Measurements from ENCODE around the gene MICOS13. TPM values are rescaled to one million over a fixed set of nuclear protein-coding genes. Genes with fewer than 3 reads are reported as not detected.

The MICOS13 gene
- total RNA-seq, 2 experiments from 2014 or later: 54.6 to 62.1 TPM

DNA sequence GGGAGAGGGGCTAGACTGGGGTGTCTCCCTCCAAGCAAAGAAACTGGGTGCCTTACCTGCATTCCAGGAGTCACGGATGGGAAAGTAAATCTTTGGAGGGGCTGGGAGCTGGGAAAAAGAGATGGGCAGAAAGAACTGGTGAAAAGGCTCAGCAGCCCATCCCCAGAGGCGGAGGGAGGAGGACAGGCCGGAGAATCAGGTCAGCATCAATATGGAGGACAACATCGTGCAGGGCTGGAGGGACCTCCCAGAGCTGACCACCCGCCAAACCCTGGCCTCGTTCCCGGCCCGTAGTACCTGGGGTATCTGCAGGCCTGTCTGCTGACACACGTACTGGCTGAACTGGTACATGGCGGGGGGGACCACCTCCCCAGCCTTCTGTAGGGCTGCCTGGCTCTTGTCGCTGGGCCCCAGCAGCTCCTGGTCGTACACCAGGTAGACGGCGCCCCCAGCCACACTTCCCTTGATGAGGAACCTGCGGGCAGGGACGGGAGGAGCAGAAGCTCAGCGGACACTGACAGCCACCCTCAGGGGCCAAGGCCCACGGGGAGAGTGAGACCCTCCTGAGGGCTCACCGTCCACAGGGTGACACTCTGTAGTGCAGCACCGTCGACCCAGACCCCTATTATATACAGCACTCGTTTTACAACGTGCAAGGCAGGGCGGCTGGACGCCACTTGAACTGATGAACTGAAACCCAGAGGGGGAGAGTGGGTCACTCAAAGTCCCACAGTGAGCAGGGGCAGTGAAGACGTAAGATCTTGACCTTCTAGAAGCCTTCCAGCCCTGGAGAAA is 830 bp downstream of the MICOS13 start:
- CTCF ChIA-PET: interaction anchor here (0.8 to 1.7 kb wide), 2 partner anchors 8 to 10 kb away, joined by 3 to 4 read pairs; partner anchors contain the start of gene RPL36
- POLR2A ChIA-PET: no interaction called here

DNA sequence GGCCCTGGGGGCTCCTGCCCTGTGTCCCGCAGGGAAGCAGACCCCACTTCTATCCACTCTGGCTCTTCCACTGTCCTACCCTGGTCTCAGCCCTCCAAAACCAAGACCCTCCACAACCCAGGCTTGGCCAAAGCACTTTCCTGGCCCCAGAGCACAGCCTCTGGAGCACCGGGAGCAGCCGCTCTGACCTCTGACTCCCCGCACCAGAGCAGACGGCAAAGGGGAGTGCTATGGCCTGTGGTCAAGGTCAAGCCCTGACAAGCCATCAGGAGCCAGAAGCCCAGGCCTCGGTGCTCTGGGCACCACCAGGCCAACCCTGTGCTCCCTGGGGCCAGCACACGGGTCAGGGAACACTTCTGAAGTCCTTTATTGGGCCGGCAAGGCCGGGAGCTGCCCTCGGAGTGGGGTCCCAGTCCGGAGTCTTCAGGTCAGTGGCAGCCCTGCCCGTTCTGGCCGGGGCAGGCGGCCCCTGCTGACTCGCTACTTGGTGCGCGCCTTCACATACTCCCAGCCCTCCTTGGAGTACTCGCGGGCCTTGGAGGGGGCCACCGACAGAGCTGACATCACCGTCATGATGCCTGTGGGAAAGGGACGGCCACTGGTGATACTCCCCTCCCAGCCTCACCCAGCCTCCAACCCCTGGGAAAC is 2.1 kb downstream of the MICOS13 start:
- CTCF ChIA-PET: interaction anchor here (0.6 to 1.7 kb wide), 2 partner anchors 9 to 69 kb away, joined by 3 read pairs; no protein-coding TSS in a partner anchor
- POLR2A ChIA-PET: interaction anchor here (0.6 kb wide), 2 partner anchors 18 to 31 kb away, joined by 4 to 6 read pairs; no protein-coding TSS in a partner anchor

DNA sequence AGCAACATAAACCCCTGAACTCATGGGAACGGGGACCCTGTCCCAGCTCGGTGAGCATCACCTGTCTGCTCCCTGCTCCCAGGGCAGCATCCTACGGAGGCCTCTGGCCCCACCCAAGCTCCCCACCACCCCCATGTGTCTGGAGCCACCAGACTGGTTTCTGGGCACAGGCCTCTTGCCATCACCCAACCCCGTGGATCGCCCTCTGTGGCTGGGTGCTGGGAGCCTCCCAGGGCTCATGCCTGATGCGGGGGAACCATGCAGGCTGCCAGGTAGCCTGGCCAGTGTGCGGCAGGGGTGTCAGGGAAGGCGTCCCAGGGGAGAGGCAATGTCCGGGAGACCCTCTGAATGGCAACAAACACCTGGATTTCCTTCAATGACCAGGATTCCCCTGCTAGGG is 2.7 kb downstream of the MICOS13 start:
- CTCF ChIA-PET: interaction anchor here (0.6 to 1.7 kb wide), 2 partner anchors 10 to 68 kb away, joined by 3 read pairs; no protein-coding TSS in a partner anchor

DNA sequence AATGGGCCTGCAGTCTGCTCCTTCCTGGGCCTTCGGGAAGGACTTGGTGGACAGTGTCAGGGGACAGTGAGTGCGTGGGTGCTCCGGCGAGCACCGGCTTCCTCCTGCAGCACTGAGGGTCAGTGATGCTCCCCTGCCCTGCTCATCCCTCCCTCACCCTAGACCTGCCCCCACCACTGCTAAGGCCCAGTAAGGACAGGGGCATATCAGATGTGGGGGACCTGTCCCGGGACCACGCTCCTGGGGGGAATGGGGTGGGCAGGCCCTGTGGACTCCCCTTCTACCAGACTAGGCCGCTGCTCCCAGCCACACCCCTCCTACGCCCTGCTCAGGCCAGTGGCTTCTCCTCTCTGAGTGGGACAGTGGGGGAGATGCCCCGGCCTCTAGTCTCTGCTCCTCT is 3.2 kb downstream of the MICOS13 start:
- ChIA-PET CTCF (interaction anchor here (2.7 kb wide), 1 partner anchor 12 kb away, joined by 7 read pairs; no protein-coding TSS in a partner anchor), POLR2A (no interaction called here)

More for the DNA sequence above, 2.7 kb downstream of the MICOS13 start:
- POLR2A ChIA-PET: no interaction called here

DNA sequence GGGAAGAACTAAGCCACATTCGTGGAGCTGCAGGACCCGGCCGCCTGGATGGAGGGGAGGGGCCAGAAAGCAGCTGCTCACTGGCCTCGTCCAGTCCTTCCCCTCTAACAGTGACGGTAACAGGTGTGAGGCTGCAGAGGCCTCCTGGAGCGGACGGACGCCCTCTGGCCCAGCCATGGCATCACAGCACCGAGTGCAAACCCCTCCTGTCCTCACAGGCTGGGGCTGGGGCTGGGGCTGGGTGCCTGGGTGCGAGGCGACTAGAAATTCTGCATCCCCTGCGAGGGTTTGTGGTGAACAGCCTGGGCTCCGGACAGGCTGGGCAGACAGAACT is 3.6 kb downstream of the MICOS13 start:
- CTCF ChIA-PET: interaction anchor here (0.6 to 2.7 kb wide), 2 partner anchors 12 to 736 kb away, joined by 3 to 7 read pairs; no protein-coding TSS in a partner anchor
- POLR2A ChIA-PET: no interaction called here

DNA sequence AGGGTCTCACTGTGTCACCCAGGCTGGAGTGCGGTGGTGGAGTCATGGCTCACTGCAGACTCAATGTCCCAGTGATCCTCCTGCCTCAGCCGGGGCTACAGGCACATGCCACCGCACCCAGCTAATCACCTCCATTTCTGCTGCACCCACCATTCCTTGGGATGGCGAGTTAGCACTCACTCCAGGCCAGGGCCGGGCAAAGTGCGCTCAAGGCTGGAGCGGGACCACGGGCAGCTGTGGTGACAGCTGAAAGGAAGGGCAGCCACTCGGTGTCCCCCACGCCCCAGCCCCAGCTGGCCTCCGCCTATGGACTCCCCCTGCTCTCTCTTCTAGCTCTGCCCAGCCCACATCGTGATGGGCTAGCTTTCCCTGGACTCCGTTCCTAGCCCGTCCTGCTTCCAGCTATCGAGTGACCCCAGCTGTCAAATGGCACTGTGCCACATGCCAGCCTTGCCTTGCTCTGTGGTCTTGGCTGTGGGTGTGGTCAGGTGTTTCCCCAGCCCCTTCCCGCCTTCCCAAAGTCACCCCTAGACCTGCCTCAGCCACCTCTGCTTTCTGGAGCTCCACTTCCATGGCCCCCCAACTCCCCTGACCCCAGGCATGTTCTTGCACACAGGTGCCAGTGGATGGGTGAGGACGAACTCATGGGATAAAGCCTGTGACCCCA is 4.1 kb downstream of the MICOS13 start:
- ChIA-PET CTCF (interaction anchor here (0.6 to 2.7 kb wide), 2 partner anchors 13 to 736 kb away, joined by 3 to 7 read pairs; no protein-coding TSS in a partner anchor), POLR2A (no interaction called here)

DNA sequence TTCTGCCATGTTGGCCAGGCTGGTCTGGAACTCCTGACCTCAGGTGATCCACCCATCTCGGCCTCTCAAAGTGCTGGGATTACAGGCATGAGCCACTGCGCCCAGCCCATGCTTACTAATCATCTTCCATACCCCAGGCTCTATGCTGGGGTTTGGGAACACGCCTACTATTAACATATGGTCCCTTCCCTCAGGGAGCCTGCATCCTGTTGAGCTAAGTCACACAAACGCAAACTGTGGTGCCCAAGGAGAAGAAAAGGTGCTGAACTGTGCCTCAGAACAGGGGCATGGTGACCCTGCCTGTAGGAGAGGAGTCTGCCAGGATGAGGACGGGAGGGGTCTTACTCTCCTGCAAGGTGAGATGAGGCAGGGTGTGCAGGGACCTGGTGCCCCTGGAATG is 5.6 kb downstream of the MICOS13 start:
- ChIA-PET POLR2A (no interaction called here), CTCF (interaction anchor here (2.7 kb wide), 1 partner anchor 14 kb away, joined by 7 read pairs; no protein-coding TSS in a partner anchor)

DNA sequence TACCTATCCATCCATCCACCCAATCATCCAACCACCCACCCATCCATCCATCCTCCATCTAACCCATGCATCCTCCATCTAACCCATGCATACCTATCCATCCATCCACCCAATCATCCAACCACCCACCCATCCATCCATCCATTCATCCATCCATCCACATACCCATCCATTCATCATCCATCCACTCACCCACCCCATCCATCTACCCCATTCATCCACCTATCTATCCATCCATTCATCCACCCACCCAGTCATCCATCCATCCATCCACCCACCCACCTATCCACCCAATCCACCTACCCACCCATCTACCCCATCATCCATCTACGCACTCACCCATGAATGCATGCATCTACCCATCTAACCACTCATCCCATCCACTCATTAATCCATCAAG is 6.6 kb downstream of the MICOS13 start:
- POLR2A ChIA-PET: no interaction called here
- CTCF ChIA-PET: no interaction called here

DNA sequence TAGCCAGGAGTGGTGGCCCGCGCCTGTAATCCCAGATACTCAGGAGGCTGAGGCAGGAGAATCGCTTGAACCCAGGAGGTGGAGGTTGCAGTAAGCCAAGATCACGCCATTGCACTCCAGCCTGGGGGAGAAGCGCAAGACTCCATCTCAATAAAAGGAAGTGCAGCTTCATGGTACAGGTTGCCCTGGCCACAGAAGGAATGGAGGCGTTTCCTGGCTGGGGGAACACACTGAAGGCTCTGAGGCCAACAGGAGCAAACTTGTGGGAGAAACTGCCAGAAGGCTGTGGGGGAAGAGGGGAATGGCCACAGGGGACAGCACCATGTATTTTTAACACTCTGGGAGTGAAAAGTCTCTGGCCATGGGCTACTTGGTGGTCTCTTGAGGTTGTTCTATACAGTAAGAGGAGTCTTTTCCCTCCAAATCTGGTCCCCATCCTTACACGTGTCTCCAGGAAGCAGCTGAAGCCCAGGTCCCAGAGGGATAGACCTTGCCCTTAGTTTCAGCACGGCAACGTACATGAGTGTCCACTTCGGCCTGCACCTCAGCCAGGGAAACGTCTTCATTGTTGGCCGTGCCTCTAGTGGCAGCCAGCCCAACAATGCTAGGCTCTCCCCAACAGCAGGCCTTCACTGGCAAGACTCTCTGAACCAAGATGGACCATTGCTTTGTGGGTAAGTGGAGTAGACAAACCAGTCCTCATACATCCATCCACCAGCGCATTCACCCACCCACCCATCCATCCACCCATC is 7.4 kb downstream of the MICOS13 start:
- CTCF ChIA-PET: interaction anchor here (0.6 kb wide), 1 partner anchor 70 kb away, joined by 3 read pairs; no protein-coding TSS in a partner anchor
- POLR2A ChIA-PET: no interaction called here

DNA sequence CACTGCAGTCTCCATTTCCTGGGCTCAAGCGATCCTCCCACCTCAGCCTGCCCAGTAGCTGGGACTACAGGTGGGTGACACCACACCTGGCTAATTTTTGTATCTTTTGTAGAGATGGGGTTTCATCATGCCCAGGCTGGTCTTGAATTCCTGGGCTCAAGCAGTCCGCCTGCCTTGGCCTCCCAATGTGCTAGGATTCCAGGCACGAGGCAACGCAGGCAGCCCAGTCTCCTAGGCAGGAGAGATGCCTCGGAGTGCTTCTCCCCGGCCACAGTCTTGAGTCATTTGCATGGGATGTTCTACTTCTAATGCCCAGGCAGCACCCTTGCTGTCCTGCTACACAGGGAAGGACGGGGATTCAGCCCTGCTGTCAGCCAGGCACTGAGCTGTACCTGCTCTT is 8.7 kb downstream of the MICOS13 start:
- POLR2A ChIA-PET: no interaction called here
- CTCF ChIA-PET: no interaction called here

DNA sequence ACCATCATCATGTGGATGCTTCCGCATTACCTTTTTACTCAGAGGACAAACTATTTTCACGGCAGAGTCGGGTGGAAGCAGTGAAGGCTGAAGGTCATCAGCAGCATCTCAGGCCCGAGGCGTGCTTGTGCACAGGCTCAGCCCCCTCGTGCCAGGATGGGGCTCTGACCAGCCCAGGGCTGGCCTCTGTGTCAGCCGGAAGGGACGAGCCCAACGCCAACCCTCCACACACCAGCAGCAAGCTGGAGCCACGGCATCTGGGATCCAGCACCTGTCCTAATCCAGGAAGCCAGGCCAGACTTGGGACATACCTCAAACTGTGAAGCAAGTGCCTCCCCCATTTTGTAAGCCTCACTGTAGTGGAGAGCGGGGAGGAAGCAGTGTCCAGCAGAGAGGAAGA is 11.1 kb downstream of the MICOS13 start:
- CTCF ChIA-PET: interaction anchor here (1.5 kb wide), 1 partner anchor 51 kb away, joined by 3 read pairs; the partner anchor contains the start of gene CATSPERD
- POLR2A ChIA-PET: no interaction called here

DNA sequence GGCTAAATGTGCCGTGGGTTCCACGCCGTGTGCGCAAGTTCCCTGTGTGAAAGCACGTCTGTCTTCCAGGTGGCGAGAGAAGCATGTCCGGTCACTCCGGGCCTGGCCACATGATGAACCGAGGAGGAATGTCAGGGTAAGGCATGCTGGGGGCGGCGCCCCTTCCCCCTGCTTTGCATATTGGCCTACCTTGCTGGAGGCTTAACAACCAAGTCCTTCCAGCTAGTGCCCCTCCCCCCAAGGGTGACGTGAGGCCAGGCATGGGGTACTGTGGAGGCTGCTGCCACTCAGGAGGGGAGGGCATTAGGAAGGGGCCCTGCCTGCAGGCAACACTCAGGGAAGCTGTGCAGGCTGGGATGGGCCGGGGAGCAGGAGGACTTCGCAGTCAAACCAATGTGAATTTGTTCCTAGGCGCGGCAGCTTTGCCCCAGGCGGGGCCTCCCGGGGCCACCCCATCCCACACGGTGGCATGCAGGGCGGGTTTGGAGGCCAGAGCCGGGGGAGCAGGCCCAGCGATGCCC is 12.5 kb downstream of the MICOS13 start:
- POLR2A ChIA-PET: no interaction called here
- CTCF ChIA-PET: no interaction called here

DNA sequence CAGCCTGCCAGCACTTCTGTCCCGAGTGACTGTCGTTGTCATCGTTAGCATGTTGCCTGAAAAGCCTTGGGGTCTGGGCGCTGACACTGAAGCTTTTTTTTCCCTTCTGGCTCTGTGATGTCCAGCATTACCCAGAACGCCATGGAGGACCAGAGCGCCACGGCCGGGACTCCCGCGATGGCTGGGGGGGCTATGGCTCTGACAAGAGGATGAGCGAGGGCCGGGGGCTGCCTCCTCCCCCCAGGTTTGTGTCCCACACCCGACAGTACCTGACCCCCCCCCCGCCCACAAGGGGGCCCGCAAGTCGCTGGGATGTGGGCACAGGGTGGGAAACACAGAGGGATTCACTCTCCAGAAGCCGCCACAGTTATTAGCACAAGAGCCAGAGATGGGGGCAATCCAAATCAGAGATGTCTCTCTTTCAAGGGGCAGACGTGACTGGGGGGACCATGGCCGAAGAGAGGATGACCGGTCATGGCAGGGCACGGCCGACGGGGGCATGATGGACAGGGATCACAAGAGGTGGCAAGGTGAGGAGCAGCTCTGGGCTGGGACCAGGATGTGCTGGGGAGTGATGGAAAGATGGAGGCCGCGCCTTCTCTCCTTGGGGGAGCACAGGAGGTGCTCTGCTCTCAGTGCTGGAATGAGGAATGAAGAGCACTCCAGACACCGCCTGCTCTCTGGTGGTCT is 13.2 kb downstream of the MICOS13 start:
- ChIA-PET CTCF (interaction anchor here (1.2 to 1.3 kb wide), 2 partner anchors 13 to 37 kb away, joined by 3 read pairs; no protein-coding TSS in a partner anchor), POLR2A (no interaction called here)

DNA sequence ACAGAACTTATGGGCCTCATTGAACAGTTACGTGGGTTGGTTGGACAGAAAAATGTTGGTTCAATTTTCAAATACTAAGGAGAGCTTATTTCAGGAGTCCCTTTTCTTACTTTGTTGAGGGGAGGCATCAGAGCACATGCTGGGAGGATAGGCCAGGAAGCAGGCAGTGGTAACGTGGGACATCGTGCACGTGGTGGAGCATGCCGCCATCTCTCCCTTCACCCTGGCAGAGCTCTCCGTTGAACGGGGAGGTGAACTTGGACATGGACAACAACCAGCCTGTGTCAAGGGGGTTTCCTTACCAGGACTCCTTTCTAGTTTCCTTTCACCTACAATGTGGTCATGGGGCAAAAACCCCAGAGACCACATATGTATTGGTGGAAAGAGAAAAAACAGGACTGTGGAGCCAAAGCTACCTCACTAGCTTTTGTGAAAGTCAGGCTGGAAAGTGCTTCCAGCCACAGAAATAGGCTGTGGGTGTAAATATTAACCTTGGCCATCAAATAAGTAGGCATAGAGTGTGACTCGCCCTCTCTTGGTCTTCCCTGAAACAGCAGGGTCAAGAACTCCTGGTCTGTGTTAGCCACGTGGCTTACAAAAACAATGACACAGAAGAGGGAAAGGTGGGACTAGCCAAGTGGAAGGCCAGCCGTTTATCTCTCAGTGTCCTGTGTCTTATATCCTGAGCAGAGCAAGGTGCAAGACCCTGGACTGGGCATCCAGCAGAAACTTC is 14.4 kb downstream of the MICOS13 start:
- CTCF ChIA-PET: interaction anchor here (1.2 to 1.3 kb wide), 2 partner anchors 12 to 36 kb away, joined by 3 read pairs; no protein-coding TSS in a partner anchor
- POLR2A ChIA-PET: no interaction called here

DNA sequence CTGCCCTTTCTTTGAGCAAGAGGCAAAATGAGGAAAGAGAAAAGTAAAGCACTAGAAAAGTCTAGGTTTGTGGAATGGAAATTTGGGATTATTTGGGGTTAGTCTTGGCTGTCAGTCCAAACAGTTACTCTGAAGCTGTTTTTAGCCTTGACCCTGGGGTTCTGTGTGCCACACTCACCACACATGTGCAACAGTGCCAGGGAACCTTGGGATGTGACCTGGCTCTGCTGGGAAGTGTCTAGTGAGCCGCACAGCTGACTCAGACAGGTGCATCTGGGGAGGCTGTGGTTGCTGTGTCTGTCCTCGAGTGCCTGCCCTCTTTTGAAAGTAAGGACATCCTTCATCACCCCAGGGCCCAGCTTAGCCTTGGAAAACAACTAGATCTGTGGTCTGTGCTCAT is 15.8 kb downstream of the MICOS13 start:
- POLR2A ChIA-PET: no interaction called here
- CTCF ChIA-PET: no interaction called here

DNA sequence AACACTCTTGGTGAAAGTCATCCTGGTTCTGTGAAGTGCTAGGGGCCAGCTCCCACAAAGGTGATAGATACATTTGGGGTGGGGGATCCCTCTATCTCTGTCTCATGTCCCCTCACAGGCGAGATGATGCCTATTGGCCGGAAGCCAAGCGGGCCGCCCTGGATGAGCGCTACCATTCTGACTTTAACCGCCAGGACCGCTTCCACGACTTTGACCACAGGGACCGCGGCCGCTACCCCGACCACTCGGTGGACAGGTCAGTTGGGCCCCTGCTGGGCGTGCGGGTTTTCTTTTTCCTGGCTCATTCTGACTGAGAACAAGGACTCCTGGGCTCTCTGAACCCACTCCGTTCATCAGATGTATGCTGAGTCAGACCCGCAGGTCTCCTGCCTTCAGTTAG is 16.4 kb downstream of the MICOS13 start:
- ChIA-PET CTCF (no interaction called here), POLR2A (no interaction called here)

DNA sequence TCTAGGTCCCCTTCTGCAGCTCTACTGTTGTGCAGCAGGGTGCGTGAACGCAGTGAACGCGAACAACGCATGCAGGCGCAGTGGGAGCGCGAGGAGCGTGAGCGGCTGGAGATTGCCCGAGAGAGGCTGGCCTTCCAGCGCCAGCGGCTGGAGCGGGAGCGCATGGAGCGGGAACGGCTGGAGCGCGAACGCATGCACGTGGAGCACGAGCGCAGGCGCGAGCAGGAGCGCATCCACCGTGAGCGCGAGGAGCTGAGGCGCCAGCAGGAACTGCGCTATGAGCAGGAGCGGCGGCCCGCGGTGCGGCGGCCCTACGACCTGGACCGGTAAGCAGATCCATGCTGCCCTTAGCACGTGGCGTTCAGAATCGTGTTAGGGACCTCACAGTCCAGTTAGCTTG is 18.8 kb downstream of the MICOS13 start:
- ChIA-PET POLR2A (no interaction called here), CTCF (no interaction called here)

DNA sequence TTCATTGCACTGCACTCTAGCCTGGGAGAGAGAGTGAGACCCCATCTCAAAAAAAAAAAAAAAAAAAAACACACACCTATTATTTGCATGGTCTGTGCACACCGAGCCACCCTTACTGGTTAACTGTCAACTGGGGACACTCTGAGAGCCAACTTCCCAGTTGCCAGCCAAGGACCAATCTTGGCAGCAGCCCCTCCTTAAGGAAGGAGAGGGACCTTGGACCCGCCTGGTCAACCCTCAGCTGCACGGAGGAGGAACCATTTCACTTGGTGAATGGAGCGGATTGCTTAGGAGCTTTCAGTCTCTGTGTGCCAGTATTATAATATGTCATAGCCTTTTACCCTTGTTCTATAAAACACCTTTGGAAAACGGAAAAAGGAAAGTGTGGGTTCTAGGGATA is 24.9 kb downstream of the MICOS13 start:
- POLR2A ChIA-PET: interaction anchor here (0.7 kb wide), 1 partner anchor 1520 kb away, joined by 6 read pairs; no protein-coding TSS in a partner anchor
- CTCF ChIA-PET: no interaction called here
